Osteocyte (in vitro differentiated cells): ENCODE measurements around the gene ANKRD12. TPM values are rescaled to one million over a fixed set of nuclear protein-coding genes. Genes with fewer than 3 reads are reported as not detected.

Experiments used
- DNase-seq: peaks from one replicate; pipeline ENCODE4 v3.0.0; 2021; ENCODE audit warnings: mixed read lengths; ENCODE audit not compliant: unreplicated experiment; ENCODE audit errors: extremely low spot score
- H3K27ac Mint-ChIP-seq: one replicate; pipeline ENCODE4 v1.8.0; 2021; ENCODE audit warnings: mild to moderate bottlenecking, mixed read lengths; ENCODE audit not compliant: unreplicated experiment
- H3K27me3 Mint-ChIP-seq: one replicate; pipeline ENCODE4 v1.8.0; 2021; ENCODE audit warnings: mixed read lengths; ENCODE audit not compliant: unreplicated experiment
- H3K36me3 Mint-ChIP-seq: one replicate; pipeline ENCODE4 v1.8.0; 2021; ENCODE audit warnings: mixed read lengths; ENCODE audit not compliant: unreplicated experiment
- H3K4me1 Mint-ChIP-seq: one replicate; pipeline ENCODE4 v1.8.0; 2021; ENCODE audit warnings: mixed read lengths; ENCODE audit not compliant: unreplicated experiment
- H3K4me3 Mint-ChIP-seq: one replicate; pipeline ENCODE4 v1.8.0; 2021; ENCODE audit warnings: mild to moderate bottlenecking, moderate library complexity, mixed read lengths; ENCODE audit not compliant: unreplicated experiment
- H3K9me3 Mint-ChIP-seq: one replicate; pipeline ENCODE4 v1.8.0; 2021; ENCODE audit warnings: mixed read lengths; ENCODE audit not compliant: unreplicated experiment
- total RNA-seq: library from RNA; stranded (reverse); gene quantifications from 2 replicates; pipeline ENCODE4 v1.2.1, GENCODE V29; 2021
- TF ChIP-seq, protein P1 (sequence below): fragments of 200-600 bp; sonication (generic); IDR thresholded peaks from 2 replicates; pipeline ENCODE4 v1.5.0; 2021; ENCODE audit warnings: antibody characterized with exemption, mild to moderate bottlenecking, moderate library complexity

Gene ANKRD12
- total RNA-seq, 1 donor from 2014 or later, result 40.0 TPM

DNA sequence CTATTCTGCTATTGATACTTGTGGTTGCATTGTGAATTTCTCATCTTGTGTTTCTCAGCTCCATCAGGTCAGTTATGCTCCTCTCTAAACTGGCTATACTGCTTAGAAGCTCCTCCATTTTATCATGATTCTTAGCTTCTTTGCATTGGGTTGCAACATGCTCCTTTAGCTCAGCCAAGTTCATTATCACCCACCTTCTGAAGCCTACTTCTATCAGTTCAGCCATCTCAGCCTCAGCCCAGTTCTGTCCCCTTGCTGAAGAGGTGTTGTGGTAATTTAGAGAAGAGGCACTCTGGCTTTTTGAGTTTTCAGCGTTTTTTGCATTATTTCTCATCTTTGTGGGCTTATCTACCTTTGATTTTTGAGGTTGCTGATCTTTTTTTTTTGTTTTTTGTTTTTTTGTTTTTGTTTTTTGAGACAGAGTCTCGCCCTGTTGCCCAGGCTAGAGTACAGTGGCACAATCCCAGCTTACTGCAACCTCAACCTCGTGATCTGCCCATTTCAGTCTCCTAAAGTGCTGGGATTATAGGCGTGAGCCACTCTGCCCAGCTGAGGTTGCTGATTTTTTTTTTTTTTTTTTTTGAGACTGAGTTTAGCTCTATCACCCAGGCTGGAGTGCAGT, 36.0 kb downstream of the ANKRD12 start:
- Mint-ChIP-seq H3K4me1 (peaks cover 2% of the 10 kb centered on the region), H3K4me3 (no peak overlapping the region), H3K9me3 (peaks cover 7% of the 10 kb centered on the region), H3K36me3 (peaks cover 9% of the 10 kb centered on the region), H3K27ac (no peak overlapping the region), H3K27me3 (no peaks in the 10 kb centered on the region)
- DNase-seq, result no peak
- TF ChIP-seq, protein P1, sequence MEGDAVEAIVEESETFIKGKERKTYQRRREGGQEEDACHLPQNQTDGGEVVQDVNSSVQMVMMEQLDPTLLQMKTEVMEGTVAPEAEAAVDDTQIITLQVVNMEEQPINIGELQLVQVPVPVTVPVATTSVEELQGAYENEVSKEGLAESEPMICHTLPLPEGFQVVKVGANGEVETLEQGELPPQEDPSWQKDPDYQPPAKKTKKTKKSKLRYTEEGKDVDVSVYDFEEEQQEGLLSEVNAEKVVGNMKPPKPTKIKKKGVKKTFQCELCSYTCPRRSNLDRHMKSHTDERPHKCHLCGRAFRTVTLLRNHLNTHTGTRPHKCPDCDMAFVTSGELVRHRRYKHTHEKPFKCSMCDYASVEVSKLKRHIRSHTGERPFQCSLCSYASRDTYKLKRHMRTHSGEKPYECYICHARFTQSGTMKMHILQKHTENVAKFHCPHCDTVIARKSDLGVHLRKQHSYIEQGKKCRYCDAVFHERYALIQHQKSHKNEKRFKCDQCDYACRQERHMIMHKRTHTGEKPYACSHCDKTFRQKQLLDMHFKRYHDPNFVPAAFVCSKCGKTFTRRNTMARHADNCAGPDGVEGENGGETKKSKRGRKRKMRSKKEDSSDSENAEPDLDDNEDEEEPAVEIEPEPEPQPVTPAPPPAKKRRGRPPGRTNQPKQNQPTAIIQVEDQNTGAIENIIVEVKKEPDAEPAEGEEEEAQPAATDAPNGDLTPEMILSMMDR, result no peak

- peaks cover 7% of the 10 kb centered on the region for H3K9me3 Mint-ChIP-seq
- no peaks in the 10 kb centered on the region for H3K27me3 Mint-ChIP-seq
- no peak for DNase-seq
- no peak overlapping the region for H3K4me3 Mint-ChIP-seq
- H3K36me3 Mint-ChIP-seq, result peaks cover 10% of the 10 kb centered on the region
- H3K4me1 Mint-ChIP-seq, result peaks cover 3% of the 10 kb centered on the region
- TF ChIP-seq, protein P1, result no peak
- H3K27ac Mint-ChIP-seq, result no peak overlapping the region
Observed at GRCh38 chr18:9173770-9174233, 37.2 kb downstream of the ANKRD12 start.

DNA sequence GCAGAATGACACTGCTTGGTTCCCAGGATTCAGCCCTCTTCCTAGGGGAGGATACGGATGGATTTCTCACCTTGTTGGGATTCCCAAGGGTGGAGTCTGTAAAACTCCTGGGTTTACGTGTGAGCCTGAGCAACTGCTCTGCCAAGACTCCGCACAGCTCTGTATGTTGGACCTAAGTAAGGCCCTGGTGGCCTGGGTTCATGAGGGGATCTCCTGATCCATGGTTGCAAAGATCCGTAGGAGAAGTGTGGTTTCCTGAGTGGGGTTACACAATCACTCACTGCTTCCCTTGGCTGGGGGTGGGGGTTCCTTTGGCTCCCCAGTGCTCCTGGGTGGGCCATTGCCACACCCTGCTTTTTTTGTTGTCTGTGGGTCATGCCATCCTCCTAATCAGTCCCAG, 37.7 kb downstream of the ANKRD12 start:
- Mint-ChIP-seq H3K9me3 (peaks cover 2% of the 10 kb centered on the region), H3K36me3 (peaks cover 9% of the 10 kb centered on the region), H3K4me1 (peaks cover 3% of the 10 kb centered on the region), H3K4me3 (no peak overlapping the region), H3K27me3 (no peaks in the 10 kb centered on the region), H3K27ac (no peak overlapping the region)
- TF ChIP-seq, protein P1, result no peak
- no peak for DNase-seq

DNA sequence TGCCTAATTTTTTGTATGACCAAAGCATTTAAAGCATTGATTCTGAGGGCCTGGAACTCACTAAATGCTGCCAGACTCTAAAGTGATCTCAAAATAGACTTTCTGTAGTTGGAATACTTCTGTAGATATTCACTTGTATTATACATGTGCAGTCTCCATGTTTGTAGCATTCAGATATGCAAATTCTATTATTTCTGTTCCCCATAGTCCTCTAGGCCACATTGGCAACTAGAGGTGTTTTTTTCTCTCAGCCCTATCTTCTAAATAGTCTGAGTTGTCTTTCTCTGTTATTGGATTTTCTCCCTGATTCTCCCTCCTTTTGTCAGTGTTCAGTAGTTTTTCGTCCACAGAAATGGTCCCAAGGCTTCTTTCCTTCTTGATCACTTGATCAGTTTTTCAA, 38.5 kb downstream of the ANKRD12 start:
- peaks cover 3% of the 10 kb centered on the region for H3K4me1 Mint-ChIP-seq

DNA sequence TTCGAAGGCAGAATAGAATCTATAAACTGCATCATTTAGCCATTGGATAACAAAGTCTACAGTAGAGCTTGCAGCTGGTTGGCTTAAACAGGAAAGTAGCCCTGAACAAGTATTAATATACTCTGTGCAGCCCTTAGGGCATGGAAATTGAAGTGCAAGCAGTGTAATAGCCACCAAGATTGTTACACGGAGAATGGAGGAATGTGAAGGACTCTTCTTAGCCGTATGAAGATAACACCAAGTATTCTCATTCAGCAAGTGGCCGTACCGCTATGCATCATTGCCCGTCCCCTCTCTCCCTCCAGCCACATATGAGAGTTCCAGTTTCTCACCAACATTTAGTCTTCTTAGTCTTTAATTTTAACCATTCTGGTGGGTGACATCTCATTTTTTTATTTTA, 40.5 kb downstream of the ANKRD12 start:
- TF ChIP-seq, protein P1, result no peak

More for the DNA sequence above, 38.5 kb downstream of the ANKRD12 start:
- H3K27me3 Mint-ChIP-seq, result no peaks in the 10 kb centered on the region
- no peaks in the 10 kb centered on the region for H3K9me3 Mint-ChIP-seq
- TF ChIP-seq, protein P1, result no peak
- DNase-seq, result no peak
- no peak overlapping the region for H3K4me3 Mint-ChIP-seq
- no peak overlapping the region for H3K27ac Mint-ChIP-seq
- peaks cover 9% of the 10 kb centered on the region for H3K36me3 Mint-ChIP-seq

More for the DNA sequence above, 40.5 kb downstream of the ANKRD12 start:
- Mint-ChIP-seq H3K4me3 (no peak overlapping the region), H3K36me3 (peaks cover 6% of the 10 kb centered on the region), H3K4me1 (peaks cover 3% of the 10 kb centered on the region), H3K27me3 (no peaks in the 10 kb centered on the region), H3K27ac (no peak overlapping the region), H3K9me3 (no peaks in the 10 kb centered on the region)
- DNase-seq, result no peak
